ENCODE data around the gene POLR2J. TPM values are rescaled to one million over a fixed set of nuclear protein-coding genes. Genes with fewer than 3 reads are reported as not detected.

POLR2J gene
- total RNA-seq, 1 experiment from 2014 or later: 29.4 TPM

- no peak overlapping the region for H3K27ac Mint-ChIP-seq (ENCODE audit: unreplicated experiment)
- CTCF ChIA-PET: no interaction called here
- no peaks in the 10 kb centered on the region for H3K4me1 Mint-ChIP-seq (ENCODE audit: low read depth, unreplicated experiment)
- intact Hi-C loops (cut with micrococcal nuclease; ENCODE audit: unreplicated experiment): no loop called here
- H3K27me3 Mint-ChIP-seq (ENCODE audit: unreplicated experiment): no peaks in the 10 kb centered on the region
- H3K4me3 Mint-ChIP-seq (ENCODE audit: low read depth, unreplicated experiment): no peak overlapping the region
- TF ChIP-seq CTCF (IDR thresholded peaks at IDR 0.05; ENCODE audit: unreplicated experiment): no peak
- no peaks in the 10 kb centered on the region for H3K9me3 Mint-ChIP-seq (ENCODE audit: low read depth, unreplicated experiment)
- DNase-seq: no peak
- no TSS peak for BruUV-seq (replicated peaks)
- H3K36me3 Mint-ChIP-seq (ENCODE audit: insufficient read depth, unreplicated experiment): no peaks in the 10 kb centered on the region
These were observed 26.3 kb downstream of the POLR2J start for GRCh38 chr7:102452451-102452850.

- no peak for TF ChIP-seq CTCF (IDR thresholded peaks at IDR 0.05; ENCODE audit: unreplicated experiment)
- no peaks in the 10 kb centered on the region for H3K9me3 Mint-ChIP-seq (ENCODE audit: low read depth, unreplicated experiment)
- CTCF ChIA-PET: no interaction called here
- H3K27ac Mint-ChIP-seq (ENCODE audit: unreplicated experiment): no peak overlapping the region
- H3K36me3 Mint-ChIP-seq (ENCODE audit: insufficient read depth, unreplicated experiment): no peaks in the 10 kb centered on the region
- no peaks in the 10 kb centered on the region for H3K27me3 Mint-ChIP-seq (ENCODE audit: unreplicated experiment)
- H3K4me1 Mint-ChIP-seq (ENCODE audit: low read depth, unreplicated experiment): no peaks in the 10 kb centered on the region
- BruUV-seq (replicated peaks): no TSS peak
- no peak for DNase-seq
- H3K4me3 Mint-ChIP-seq (ENCODE audit: low read depth, unreplicated experiment): no peak overlapping the region
- intact Hi-C loops (cut with micrococcal nuclease; ENCODE audit: unreplicated experiment): no loop called here
These were observed 27.2 kb downstream of the POLR2J start for GRCh38 chr7:102451371-102452054.

GRCh38 chr7:102450242-102450641, 28.5 kb downstream of the POLR2J start:
- H3K4me1 Mint-ChIP-seq (ENCODE audit: low read depth, unreplicated experiment): no peaks in the 10 kb centered on the region
- intact Hi-C loops (cut with micrococcal nuclease; ENCODE audit: unreplicated experiment): no loop called here

GRCh38 chr7:102449136-102449535, 29.6 kb downstream of the POLR2J start:
- no peak for TF ChIP-seq CTCF (IDR thresholded peaks at IDR 0.05; ENCODE audit: unreplicated experiment)
- DNase-seq: no peak
- no peak overlapping the region for H3K4me3 Mint-ChIP-seq (ENCODE audit: low read depth, unreplicated experiment)
- intact Hi-C loops (cut with micrococcal nuclease; ENCODE audit: unreplicated experiment): no loop called here
- H3K9me3 Mint-ChIP-seq (ENCODE audit: low read depth, unreplicated experiment): no peaks in the 10 kb centered on the region
- no TSS peak for BruUV-seq (replicated peaks)
- no peaks in the 10 kb centered on the region for H3K27me3 Mint-ChIP-seq (ENCODE audit: unreplicated experiment)
- no peaks in the 10 kb centered on the region for H3K4me1 Mint-ChIP-seq (ENCODE audit: low read depth, unreplicated experiment)
- peaks cover 8% of the 10 kb centered on the region for H3K36me3 Mint-ChIP-seq (ENCODE audit: insufficient read depth, unreplicated experiment)
- CTCF ChIA-PET: no interaction called here
- no peak overlapping the region for H3K27ac Mint-ChIP-seq (ENCODE audit: unreplicated experiment)

More at GRCh38 chr7:102450242-102450641, 28.5 kb downstream of the POLR2J start:
- CTCF ChIA-PET: interaction anchor here (0.7 kb wide), 2 partner anchors 13 to 888 kb away, joined by 3 read pairs; no protein-coding TSS in a partner anchor
- peaks cover 4% of the 10 kb centered on the region for H3K36me3 Mint-ChIP-seq (ENCODE audit: insufficient read depth, unreplicated experiment)
- DNase-seq: peak; percentile 23
- TF ChIP-seq CTCF (IDR thresholded peaks at IDR 0.05; ENCODE audit: unreplicated experiment): no peak
- no peak overlapping the region for H3K4me3 Mint-ChIP-seq (ENCODE audit: low read depth, unreplicated experiment)
- no TSS peak for BruUV-seq (replicated peaks)
- no peaks in the 10 kb centered on the region for H3K27me3 Mint-ChIP-seq (ENCODE audit: unreplicated experiment)
- H3K27ac Mint-ChIP-seq (ENCODE audit: unreplicated experiment): no peak overlapping the region
- H3K9me3 Mint-ChIP-seq (ENCODE audit: low read depth, unreplicated experiment): no peaks in the 10 kb centered on the region
